ENCODE measurements around the gene S100A2. TPM values are rescaled to one million over a fixed set of nuclear protein-coding genes. Genes with fewer than 3 reads are reported as not detected.
A peak's percentile ranks its signal among the peaks of the same experiment; 100 is the strongest.

The S100A2 gene
- total and polyA plus RNA-seq, 2 of the 8 experiments (the other 6 are each of a cell fraction or from before 2014, with no cell fraction given): 0.86 TPM; not detected in 1

- Histone ChIP-seq H3K9ac (replicated peaks in 1 of 4; ENCODE audit: extremely low read depth in 1 of 4, low read depth in 3 of 4, low read length in 3 of 4) (no peak overlapping the region), H3K23ac (ENCODE audit: insufficient read length) (no peak overlapping the region), H4K8ac (ENCODE audit: extremely low read depth, insufficient read depth, low read length) (no peak overlapping the region), H3K79me2 (ENCODE audit: control insufficient read depth in 1 of 2, insufficient read depth in 2 of 2, low read length in 2 of 2) (no peaks in the 10 kb centered on the region), H4K20me1 (replicated peaks in 1 of 2; ENCODE audit: control insufficient read depth in 1 of 2, insufficient read depth in 2 of 2, low read length in 2 of 2) (no peaks in the 10 kb centered on the region), H3K56ac (replicated peaks; ENCODE audit: insufficient read length, low read depth, low read length) (no peak overlapping the region), H3K4ac (replicated peaks; ENCODE audit: insufficient read length, low read depth, low read length) (no peak overlapping the region), H2BK120ac (replicated peaks; ENCODE audit: low read depth, low read length) (no peak overlapping the region), H3K36me3 (ENCODE audit: control insufficient read depth in 2 of 4, insufficient read depth in 4 of 4, low read length in 3 of 4) (no peaks in the 10 kb centered on the region), H2BK20ac (ENCODE audit: low read length) (peak overlapping the region; percentile 90; the same call in 1 of the 2 replicates), H3K4me1 (replicated peaks in 1 of 4; ENCODE audit: control insufficient read depth in 3 of 4, insufficient read depth in 4 of 4, low read length in 3 of 4) (peaks cover 15 to 38% (median 24%) of the 10 kb centered on the region in 4 experiments), H2AK5ac (ENCODE audit: low read depth, low read length) (0 out of 2 replicates have a peak overlapping the region, but pooled peaks have one; percentile 7), H2BK12ac (ENCODE audit: low read depth, low read length) (peak overlapping the region; percentile 96; the same call in 1 of the 2 replicates), H3K79me1 (ENCODE audit: low read depth, low read length) (no peaks in the 10 kb centered on the region), H3K27ac (ENCODE audit: low read depth, low read length) (no peak overlapping the region), H3K14ac (ENCODE audit: insufficient read length) (no peak overlapping the region), H4K5ac (ENCODE audit: insufficient read length, low read depth, low read length) (no peak overlapping the region), H3K4me3 (ENCODE audit: extremely low read depth in 1 of 4, insufficient read depth in 2 of 4, low read depth in 3 of 4, low read length in 4 of 4) (peak overlapping the region in 1 of 4 experiments; percentile 55; a peak in 2 of 8 replicates), H3K23me2 (ENCODE audit: low read depth, low read length) (peaks cover 2% of the 10 kb centered on the region), H2BK15ac (ENCODE audit: low read length) (peak overlapping the region; percentile 74; the same call in 1 of the 2 replicates), H3K27me3 (replicated peaks in 1 of 4; ENCODE audit: control insufficient read depth in 3 of 4, extremely low read depth in 1 of 4, insufficient read depth in 3 of 4, low read length in 3 of 4) (peaks cover 0 to 19% (median 6%) of the 10 kb centered on the region in 4 experiments; a peak in 5 of 7 replicates), H2BK5ac (ENCODE audit: low read depth, low read length) (peak overlapping the region; percentile 29; the same call in 1 of the 2 replicates), H3K9me3 (ENCODE audit: insufficient read depth in 2 of 2, low read depth in 1 of 2, low read length in 1 of 2) (no peaks in the 10 kb centered on the region), H2AFZ (ENCODE audit: low read length) (no peak overlapping the region), H3K4me2 (ENCODE audit: insufficient read depth in 1 of 2, low read depth in 2 of 2, low read length in 2 of 2) (peak overlapping the region; percentile 74 to 75), H3K18ac (ENCODE audit: extremely low read depth, low read length) (0 out of 2 replicates have a peak overlapping the region, but pooled peaks have one; percentile 82), H4K91ac (replicated peaks; ENCODE audit: insufficient read length, low read length) (peak overlapping the region; percentile 92)
- ChIA-PET POLR2A (ENCODE audit: partially characterized antibody) (interaction anchor here (2.8 kb wide), 1 partner anchor 31 kb away, joined by 10 read pairs; no protein-coding TSS in a partner anchor), CTCF (ENCODE audit: partially characterized antibody) (interaction anchor here (0.8 to 10.2 kb wide), 7 partner anchors 9 to 91 kb away, joined by 3 to 165 read pairs (median 30); partner anchors contain the start of genes S100A1, S100A13, S100A14 and S100A16)
- WGBS, 2 experiments (ENCODE audit: extremely low coverage in 1 of 2, insufficient coverage in 1 of 2, insufficient read length in 1 of 2, insufficient replicate concordance in 2 of 2, low coverage in 1 of 2, low lambda C conversion rate in 2 of 2, missing lambda C conversion rate in 1 of 2): 91% methylated on average over 7 of the region's 9 CpGs; no CpG with 5 or more reads in 1 of the 2 experiments
- no peak for TF ChIP-seq SIX5 (IDR thresholded peaks at IDR 0.05; ENCODE audit: low read depth, low read length)
- no peak for TF ChIP-seq GTF2F1 (IDR thresholded peaks at IDR 0.05; ENCODE audit: borderline replicate concordance, low read depth, low read length)
- no peak for TF ChIP-seq SIRT6 (IDR thresholded peaks at IDR 0.05; ENCODE audit: low read length)
- TF ChIP-seq RBBP5 (IDR thresholded peaks at IDR 0.05; ENCODE audit: borderline replicate concordance, low read depth, low read length): no peak
- TF ChIP-seq KDM4A (IDR thresholded peaks at IDR 0.05; ENCODE audit: low read depth, low read length, severe bottlenecking): no peak
- no peak for TF ChIP-seq RNF2 (IDR thresholded peaks at IDR 0.05; ENCODE audit: borderline replicate concordance, low read depth, low read length, missing control alignments, poor library complexity, severe bottlenecking)
- TF ChIP-seq JUN (IDR thresholded peaks at IDR 0.05; ENCODE audit: low read depth, low read length): no peak
- FAIRE-seq (no peak), DNase-seq (ENCODE audit: low read depth in 1 of 2, low spot score in 2 of 2) (no peak)
Measured at GRCh38 chr1:153536671-153537375, 28.8 kb downstream of the S100A2 start.
